Panc1 (cell line): Measurements from ENCODE around the gene CACNA1C.

ENCODE experiments used
- CTCF ChIP-seq: fragments of 450-650 bp; IDR thresholded peaks from 2 replicates; pipeline ENCODE4 v1.5.1; 2017; ENCODE audit warnings: mild to moderate bottlenecking
- POLR2AphosphoS5 ChIP-seq: IDR thresholded peaks from 2 replicates; pipeline ENCODE4 v1.6.1; 2012; ENCODE audit warnings: mild to moderate bottlenecking, low read depth, low read length, moderate library complexity

- TF ChIP-seq POLR2AphosphoS5: no peak
- no peak for TF ChIP-seq CTCF
These were observed 228.7 kb downstream of the CACNA1C start for GRCh38 chr12:2281446-2281845.
